Measurements from ENCODE around the gene AKAIN1.

- no peak for TF ChIP-seq POLR2A (IDR thresholded peaks at IDR 0.05; ENCODE audit: low read length)
- TF ChIP-seq MAX (IDR thresholded peaks at IDR 0.05) = no peak
- no peak for TF ChIP-seq CTCF (IDR thresholded peaks at IDR 0.05)
- no peak for TF ChIP-seq EP300 (IDR thresholded peaks at IDR 0.05)
- TF ChIP-seq KDM5A (IDR thresholded peaks at IDR 0.05) = no peak
Measured at GRCh38 chr18:5173236-5173635, 23.8 kb downstream of the AKAIN1 start.
